ENCODE results near the gene MGAM2.

The MGAM2 gene

GRCh38 chr7:142228537-142229104 lies 117.1 kb downstream of the MGAM2 start:
- TF ChIP-seq CTCF (IDR thresholded peaks at IDR 0.05; ENCODE audit: borderline replicate concordance, insufficient read depth, low read depth, low read length): no peak
- no peak overlapping the region for H3K4me3 ChIP-seq (ENCODE audit: low read depth, low read length)

DNA sequence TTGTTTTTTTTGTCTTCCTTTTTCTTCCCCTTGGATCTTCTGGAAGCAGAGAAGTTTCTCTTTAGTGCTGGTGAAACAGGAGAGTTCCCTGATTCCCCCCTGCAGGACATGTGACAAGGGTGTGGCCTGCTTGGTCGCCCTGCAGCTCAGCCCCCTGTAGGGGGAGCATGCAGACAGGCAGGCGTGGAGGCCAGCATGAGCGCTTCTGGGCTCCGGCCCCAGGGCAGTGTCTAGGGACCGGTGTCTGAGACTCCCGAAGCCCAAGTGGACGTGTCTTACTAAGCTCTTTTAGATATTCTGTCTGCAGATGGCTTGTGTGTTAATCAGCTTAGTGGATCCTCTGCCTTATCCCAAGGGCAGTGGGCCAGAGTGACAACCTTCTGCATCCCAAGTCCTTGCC lies 120.2 kb downstream of the MGAM2 start:
- no peak for TF ChIP-seq CTCF (IDR thresholded peaks at IDR 0.05; ENCODE audit: borderline replicate concordance, insufficient read depth, low read depth, low read length)
- H3K4me3 ChIP-seq (ENCODE audit: low read depth, low read length): no peak overlapping the region

GRCh38 chr7:142240546-142240945 lies 129.0 kb downstream of the MGAM2 start:
- H3K4me3 ChIP-seq (ENCODE audit: low read depth, low read length): no peak overlapping the region
- TF ChIP-seq CTCF (IDR thresholded peaks at IDR 0.05; ENCODE audit: borderline replicate concordance, insufficient read depth, low read depth, low read length): no peak

- no peak overlapping the region for H3K4me3 ChIP-seq (ENCODE audit: low read depth, low read length)
- TF ChIP-seq CTCF (IDR thresholded peaks at IDR 0.05; ENCODE audit: borderline replicate concordance, insufficient read depth, low read depth, low read length): no peak
Measured at GRCh38 chr7:142243823-142244222, 132.3 kb downstream of the MGAM2 start.

DNA sequence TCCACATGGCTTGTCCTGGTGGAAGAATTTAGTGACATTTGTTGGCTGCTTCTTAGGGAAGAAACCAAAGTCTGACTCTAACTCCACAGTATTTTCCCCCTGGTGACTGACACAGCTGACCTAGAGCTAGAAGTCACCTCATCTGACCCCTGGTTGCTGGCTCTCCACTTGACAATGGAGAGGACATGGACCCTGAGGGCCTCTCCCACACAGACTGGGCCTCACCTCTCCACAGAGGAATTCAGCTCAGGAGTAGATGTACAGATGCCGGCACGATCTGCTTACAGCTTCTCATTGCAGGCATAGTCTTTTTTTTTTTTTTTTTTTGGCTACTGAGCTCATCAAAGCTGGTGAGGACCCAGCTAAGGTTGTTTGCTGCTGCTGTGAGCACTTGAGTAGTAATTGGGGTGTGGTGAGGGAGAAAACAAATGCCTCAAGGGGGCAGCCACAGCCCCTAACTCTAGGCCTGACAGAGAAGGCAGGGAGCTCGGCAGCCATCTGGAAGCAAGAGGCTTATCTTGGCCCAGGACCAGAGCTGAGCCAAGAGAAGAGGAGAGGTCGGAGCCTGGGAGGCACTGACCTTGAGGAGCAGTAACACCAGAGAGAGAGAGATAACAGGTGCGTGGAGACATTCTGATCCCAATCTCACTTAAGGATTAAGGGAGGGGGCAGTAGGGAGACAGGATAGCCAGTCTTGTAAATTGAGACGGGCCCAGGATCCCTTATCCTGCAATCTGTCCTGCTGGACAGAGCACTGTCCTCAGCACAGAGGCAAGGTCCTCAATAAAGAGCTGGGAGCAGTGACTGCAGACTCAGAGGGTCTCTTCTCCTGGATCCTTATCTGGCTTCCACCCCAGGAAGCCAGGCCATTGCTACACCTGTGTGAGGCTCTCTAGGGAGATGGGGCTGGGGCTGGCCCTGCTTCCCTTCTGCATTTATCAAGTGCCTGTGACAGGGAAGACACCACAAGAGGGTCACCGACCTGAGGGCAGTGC lies 136.9 kb downstream of the MGAM2 start:
- H3K4me3 ChIP-seq (ENCODE audit: low read depth, low read length): no peak overlapping the region
- no peak for TF ChIP-seq CTCF (IDR thresholded peaks at IDR 0.05; ENCODE audit: borderline replicate concordance, insufficient read depth, low read depth, low read length)

DNA sequence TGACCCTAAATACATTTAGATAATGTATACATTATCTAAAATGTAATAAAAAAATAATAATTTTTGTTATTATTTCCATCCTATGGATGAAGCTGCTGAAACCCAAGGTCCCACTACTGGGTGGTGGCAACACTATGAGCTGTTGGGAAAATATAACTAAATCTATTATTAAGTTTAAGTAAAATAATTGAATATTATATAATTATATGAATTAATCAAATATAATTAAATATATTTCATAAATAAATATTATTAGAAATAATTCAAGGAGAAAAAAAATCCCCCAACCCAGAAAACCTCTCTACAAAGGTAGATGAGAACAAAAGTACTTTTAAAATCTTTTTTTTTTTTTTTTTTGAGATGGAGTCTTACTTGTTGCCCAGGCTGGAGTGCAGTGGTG lies 138.4 kb downstream of the MGAM2 start:
- no peak overlapping the region for H3K4me3 ChIP-seq (ENCODE audit: low read depth, low read length)
- TF ChIP-seq CTCF (IDR thresholded peaks at IDR 0.05; ENCODE audit: borderline replicate concordance, insufficient read depth, low read depth, low read length): no peak

DNA sequence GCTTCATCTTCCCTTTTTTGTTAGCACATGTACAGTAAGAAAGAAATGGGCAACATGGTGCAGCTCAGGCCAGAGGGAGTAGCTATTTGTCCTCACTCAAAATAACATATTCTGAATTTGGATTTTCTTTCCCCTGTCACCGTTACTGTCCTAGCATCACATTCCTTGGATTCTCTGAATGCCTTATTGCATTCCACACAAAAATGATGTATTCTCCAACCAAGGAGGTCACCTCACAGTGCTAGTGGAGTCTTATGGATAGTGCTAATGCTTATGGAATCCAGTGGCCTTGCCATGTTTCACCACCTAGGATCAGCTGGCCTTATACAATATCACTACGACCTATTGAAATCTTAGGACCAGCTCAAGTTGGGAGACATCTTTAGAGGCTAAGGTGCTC lies 139.2 kb downstream of the MGAM2 start:
- H3K4me3 ChIP-seq (ENCODE audit: low read depth, low read length): no peak overlapping the region
- TF ChIP-seq CTCF (IDR thresholded peaks at IDR 0.05; ENCODE audit: borderline replicate concordance, insufficient read depth, low read depth, low read length): no peak
